Ascending aorta (tissue), 2 donors: Measurements from ENCODE around the gene TOLLIP. TPM values are rescaled to one million over a fixed set of nuclear protein-coding genes. Genes with fewer than 3 reads are reported as not detected.

Experiments used
- DNase-seq, 2 donors: peaks; one replicate each; pipeline ENCODE4 v3.0.0-alpha.2; 2019; ENCODE audit warnings: low spot score in 2 of 2
- H3K27ac ChIP-seq, 2 donors: fragments of 200-600 bp; sonication (generic); one replicate each; pipeline ENCODE4 v1.5.1; 2016 to 2017; ENCODE audit warnings: mild to moderate bottlenecking in 1 of 2
- H3K27me3 ChIP-seq: fragments of 200-600 bp; sonication (generic); one replicate; pipeline ENCODE4 v1.5.1; 2017
- H3K36me3 ChIP-seq, 2 donors: fragments of 200-600 bp; sonication (generic); one replicate each; pipeline ENCODE4 v1.5.1; 2016
- H3K4me1 ChIP-seq, 2 donors: fragments of 200-600 bp; sonication (generic); one replicate each; pipeline ENCODE4 v1.5.1; 2016 to 2017; ENCODE audit warnings: mild to moderate bottlenecking in 1 of 2
- H3K4me3 ChIP-seq, 2 donors: fragments of 200-600 bp; sonication (generic); one replicate each; pipeline ENCODE4 v1.5.1; 2016 to 2017; ENCODE audit warnings: mild to moderate bottlenecking in 1 of 2
- H3K9me3 ChIP-seq, 2 donors: fragments of 200-600 bp; sonication (generic); one replicate each; pipeline ENCODE4 v1.5.1; 2016
- CTCF ChIP-seq, 3 experiments: fragments of 200-600 bp in 2 of 3; fragments of 450-650 bp in 1 of 3; sonication (generic) in 2 of 3; IDR thresholded peaks; one replicate each; pipeline ENCODE4 v1.5.1; 2016 to 2019; ENCODE audit warnings: antibody characterized with exemption in 3 of 3, mild to moderate bottlenecking in 1 of 3, moderate library complexity in 1 of 3
- intact Hi-C: fragments of 100-400 bp; cut with DNase I; formaldehyde crosslinking; loops from one replicate; pipeline ENCODE4 v1.15.1; 2023
- total RNA-seq: library from RNA; depleted of rRNA; stranded (reverse); fragments of >200 nt; gene quantifications from one replicate; pipeline ENCODE4 v1.1.0, GENCODE V29; 2016

TOLLIP gene
- total RNA-seq, 1 donor from 2014 or later = 63.0 TPM

DNA sequence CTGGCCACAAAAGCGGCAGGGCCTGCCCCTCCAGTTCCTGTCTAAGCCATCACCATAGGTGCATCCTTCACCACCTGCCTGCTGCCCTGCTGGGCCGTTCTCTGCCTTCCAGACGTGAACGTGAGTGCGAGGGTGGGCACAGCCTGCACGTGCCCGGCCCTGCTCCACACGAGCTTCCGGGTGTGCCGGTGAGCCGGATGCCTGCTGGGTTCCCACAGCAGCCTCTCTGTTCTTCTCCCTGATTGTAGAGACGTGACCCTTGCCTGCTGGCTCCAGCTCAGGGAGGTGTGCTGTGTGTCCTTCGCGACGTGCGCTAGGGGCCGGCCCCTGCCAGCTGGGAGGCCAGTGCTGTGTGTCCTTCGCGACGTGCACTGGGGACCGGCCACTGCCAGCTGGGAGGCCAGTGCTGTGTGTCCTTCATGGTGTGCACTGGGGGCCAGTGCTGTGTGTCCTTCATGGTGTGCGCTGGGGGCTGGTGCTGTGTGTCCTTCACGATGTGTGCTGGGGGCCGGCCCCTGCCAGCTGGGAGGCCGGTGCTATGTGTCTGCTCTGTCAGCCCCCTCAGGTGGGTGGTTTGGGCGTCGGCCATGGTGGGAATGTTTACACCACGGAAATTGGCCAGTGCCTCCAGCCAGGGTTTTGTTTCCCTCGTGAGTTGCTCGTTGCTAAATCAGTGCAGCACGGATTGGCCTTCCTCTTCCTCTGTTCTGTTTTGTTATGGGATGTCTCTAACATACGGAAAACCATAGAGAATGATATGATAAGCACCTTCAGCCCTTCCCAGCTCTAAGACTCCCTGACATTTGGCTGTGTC lies 44.9 kb upstream of the TOLLIP start:
- DNase-seq = no peak
- H3K27me3 ChIP-seq = no peaks in the 10 kb centered on the region
- no peaks in the 10 kb centered on the region for H3K4me1 ChIP-seq
- no peak overlapping the region for H3K27ac ChIP-seq
- TF ChIP-seq CTCF (IDR thresholded peaks at IDR 0.05) = no peak
- intact Hi-C loops = no loop called here
- no peaks in the 10 kb centered on the region for H3K36me3 ChIP-seq
- no peaks in the 10 kb centered on the region for H3K9me3 ChIP-seq
- no peak overlapping the region for H3K4me3 ChIP-seq

DNA sequence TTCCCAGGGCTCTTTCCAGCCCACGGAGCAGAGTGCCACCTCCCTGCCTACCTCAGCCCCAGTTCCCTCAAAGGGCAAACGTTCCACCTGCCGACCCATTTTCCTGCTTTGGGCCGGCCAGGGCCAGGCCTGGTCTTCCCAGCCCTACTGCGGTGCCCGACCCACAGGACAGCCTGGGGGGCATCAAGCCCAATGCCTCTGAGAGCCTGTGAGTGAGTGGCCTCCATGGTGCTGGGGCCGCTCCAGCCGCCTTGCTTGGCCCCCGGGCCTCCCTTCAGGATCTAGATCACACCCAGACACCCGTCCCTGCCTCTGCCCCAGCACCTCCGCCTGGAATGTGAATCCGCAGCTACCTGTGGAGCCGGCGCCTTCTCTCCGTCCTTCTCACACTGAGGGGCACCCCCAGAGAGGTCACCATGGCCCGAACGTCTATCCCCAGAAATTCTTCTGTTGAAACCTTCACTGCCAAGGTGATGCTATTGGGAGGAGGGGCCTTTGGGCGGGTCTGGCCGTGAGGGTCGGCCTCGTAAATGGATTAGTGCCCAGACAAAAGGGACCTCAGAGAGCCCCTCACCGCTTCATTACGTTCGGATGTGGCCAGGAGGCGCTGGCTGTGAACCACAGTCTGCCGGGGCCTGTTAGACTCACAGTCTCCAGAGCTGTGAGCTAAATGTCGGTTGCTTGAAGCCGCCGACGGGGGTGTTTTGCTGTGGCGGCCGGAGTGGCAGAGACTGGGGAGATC lies 44.1 kb upstream of the TOLLIP start:
- Histone ChIP-seq H3K27ac (no peak overlapping the region), H3K4me1 (no peaks in the 10 kb centered on the region), H3K9me3 (no peaks in the 10 kb centered on the region), H3K27me3 (no peaks in the 10 kb centered on the region), H3K36me3 (no peaks in the 10 kb centered on the region), H3K4me3 (no peak overlapping the region)
- no peak for TF ChIP-seq CTCF (IDR thresholded peaks at IDR 0.05)
- DNase-seq = no peak
- intact Hi-C loops = no loop called here

DNA sequence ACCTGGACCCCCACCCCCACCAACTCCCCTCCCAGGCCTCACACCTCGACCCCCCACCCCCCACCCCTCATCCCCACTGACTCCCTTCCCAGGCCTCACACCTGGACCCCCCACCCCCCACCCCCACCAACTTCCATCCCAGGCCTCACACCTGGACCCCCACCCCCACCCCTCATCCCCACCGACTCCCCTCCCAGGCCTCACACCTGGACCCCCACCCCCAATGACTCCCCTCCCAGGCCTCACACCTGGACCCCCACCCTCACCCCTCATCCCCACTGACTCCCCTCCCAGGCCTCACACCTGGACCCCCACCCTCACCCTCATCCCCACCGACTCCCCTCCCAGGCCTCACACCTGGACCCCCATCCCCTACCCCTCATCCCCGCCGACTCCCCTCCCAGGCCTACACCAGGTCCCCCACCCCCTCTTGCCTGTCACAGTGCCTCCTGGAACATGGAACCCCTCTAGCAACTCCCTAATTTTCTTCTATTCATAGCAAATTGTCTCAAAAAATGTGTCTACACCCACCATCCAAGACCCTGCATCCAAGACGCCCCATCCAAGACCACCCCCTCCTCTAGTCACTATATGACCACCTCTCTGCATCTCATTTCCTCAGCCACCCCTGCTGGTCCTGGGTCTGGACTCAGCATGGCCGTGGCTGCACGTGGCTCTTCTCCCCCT lies 43.4 kb upstream of the TOLLIP start:
- Histone ChIP-seq H3K9me3 (no peaks in the 10 kb centered on the region), H3K27me3 (no peaks in the 10 kb centered on the region), H3K4me1 (no peaks in the 10 kb centered on the region), H3K27ac (no peak overlapping the region), H3K36me3 (no peaks in the 10 kb centered on the region), H3K4me3 (no peak overlapping the region)
- no peak for TF ChIP-seq CTCF (IDR thresholded peaks at IDR 0.05)
- no peak for DNase-seq
- intact Hi-C loops = no loop called here

DNA sequence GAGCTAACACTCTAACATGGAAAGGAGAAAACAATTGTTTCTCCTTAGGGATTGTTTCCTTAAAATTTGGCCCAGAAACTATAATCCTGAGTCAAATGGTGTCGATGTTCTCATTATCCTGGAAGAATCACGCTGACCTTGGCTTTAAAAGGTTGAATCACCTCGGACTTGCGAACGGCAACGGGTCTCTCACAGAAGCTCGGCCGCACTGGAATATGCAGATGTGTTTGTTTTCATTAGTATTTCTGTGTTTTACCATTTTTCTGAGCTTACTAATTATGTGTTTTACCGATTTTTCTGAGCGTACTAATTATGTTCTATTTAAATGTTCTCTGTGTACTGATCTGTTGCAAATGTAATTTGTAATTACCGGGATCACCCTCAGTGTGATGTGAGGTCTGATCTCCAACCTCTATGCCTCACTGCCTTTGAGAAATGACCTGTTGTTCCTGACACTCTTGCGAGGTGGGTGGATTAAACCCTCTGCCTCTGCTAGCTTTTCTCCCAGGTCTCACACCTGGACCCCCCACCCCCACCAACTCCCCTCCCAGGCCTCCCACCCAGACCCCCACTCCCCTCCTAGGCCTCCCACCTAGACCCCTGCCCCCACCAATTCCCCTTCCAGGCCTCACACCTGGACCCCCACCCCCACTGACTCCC lies 42.0 kb upstream of the TOLLIP start:
- intact Hi-C loops = no loop called here
- no peaks in the 10 kb centered on the region for H3K27me3 ChIP-seq
- no peak overlapping the region for H3K27ac ChIP-seq
- H3K9me3 ChIP-seq = no peaks in the 10 kb centered on the region
- no peaks in the 10 kb centered on the region for H3K36me3 ChIP-seq
- H3K4me1 ChIP-seq = no peaks in the 10 kb centered on the region
- TF ChIP-seq CTCF (IDR thresholded peaks at IDR 0.05) = no peak
- DNase-seq = no peak
- H3K4me3 ChIP-seq = no peak overlapping the region

- no peak for DNase-seq
- H3K4me3 ChIP-seq = no peak overlapping the region
- no peak for TF ChIP-seq CTCF (IDR thresholded peaks at IDR 0.05)
- no peak overlapping the region for H3K27ac ChIP-seq
- H3K27me3 ChIP-seq = no peaks in the 10 kb centered on the region
- H3K4me1 ChIP-seq = no peaks in the 10 kb centered on the region
- H3K36me3 ChIP-seq = no peaks in the 10 kb centered on the region
- intact Hi-C loops = no loop called here
- no peaks in the 10 kb centered on the region for H3K9me3 ChIP-seq
These were observed 40.8 kb upstream of the TOLLIP start for GRCh38 chr11:1350086-1350725.
